Vagina (tissue), 2 donors: ENCODE measurements around the gene PRSS36.
A peak's percentile ranks its signal among the peaks of the same experiment; 100 is the strongest.

Source experiments
- POLR2A ChIP-seq, 2 donors: fragments of 450-650 bp; IDR thresholded peaks; one replicate each; pipeline ENCODE4 v1.6.1; 2017; ENCODE audit warnings: antibody characterized with exemption in 2 of 2, mild to moderate bottlenecking in 2 of 2, moderate library complexity in 2 of 2
- TF ChIP-seq, protein P1 (sequence below), 3 experiments: fragments of 450-650 bp in 2 of 3; fragments of 200-600 bp in 1 of 3; sonication (generic) in 1 of 3; IDR thresholded peaks; one replicate each; pipeline ENCODE4 v1.5.1; 2017 to 2019; ENCODE audit warnings: antibody characterized with exemption in 3 of 3, mild to moderate bottlenecking in 2 of 3, moderate library complexity in 2 of 3

DNA sequence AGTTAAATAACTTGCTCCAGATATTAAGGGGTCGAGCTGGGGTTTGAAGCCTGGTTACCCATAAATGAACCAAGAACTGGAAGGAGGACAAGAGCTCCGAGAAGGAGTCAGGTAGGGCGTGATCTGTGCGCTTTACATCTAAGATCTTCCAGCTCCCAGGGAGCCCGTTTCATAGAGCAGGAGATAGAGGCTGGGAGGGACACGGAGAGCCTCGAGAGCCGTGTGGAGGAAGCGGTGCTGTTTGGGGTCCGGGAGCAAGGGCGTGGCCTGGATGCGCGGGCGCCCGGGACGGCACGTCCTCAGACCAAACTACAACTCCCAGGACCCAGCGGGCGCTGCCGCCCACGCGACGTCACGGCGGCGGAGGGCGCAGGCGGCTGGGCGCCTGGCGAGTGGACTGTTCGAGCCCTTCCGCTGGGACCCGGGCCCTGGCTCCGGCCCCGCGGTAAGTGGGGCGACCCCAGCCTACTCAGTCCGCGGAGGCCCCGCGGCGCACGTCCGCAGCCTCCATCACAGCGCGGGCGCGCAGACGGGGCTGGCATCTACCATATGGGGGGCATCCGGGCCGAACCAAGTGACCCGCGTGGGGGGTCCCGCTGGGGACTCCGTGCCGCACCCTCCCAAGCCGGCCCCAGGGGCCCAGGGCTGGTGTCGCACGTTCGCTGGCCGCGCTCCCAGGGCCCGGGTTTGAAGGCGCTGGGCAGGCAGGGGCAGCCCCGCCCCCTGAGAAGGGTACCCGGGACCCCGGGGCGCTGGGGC is 41.7 kb downstream of the PRSS36 start, which contains the start of gene BCKDK:
- TF ChIP-seq, protein P1, sequence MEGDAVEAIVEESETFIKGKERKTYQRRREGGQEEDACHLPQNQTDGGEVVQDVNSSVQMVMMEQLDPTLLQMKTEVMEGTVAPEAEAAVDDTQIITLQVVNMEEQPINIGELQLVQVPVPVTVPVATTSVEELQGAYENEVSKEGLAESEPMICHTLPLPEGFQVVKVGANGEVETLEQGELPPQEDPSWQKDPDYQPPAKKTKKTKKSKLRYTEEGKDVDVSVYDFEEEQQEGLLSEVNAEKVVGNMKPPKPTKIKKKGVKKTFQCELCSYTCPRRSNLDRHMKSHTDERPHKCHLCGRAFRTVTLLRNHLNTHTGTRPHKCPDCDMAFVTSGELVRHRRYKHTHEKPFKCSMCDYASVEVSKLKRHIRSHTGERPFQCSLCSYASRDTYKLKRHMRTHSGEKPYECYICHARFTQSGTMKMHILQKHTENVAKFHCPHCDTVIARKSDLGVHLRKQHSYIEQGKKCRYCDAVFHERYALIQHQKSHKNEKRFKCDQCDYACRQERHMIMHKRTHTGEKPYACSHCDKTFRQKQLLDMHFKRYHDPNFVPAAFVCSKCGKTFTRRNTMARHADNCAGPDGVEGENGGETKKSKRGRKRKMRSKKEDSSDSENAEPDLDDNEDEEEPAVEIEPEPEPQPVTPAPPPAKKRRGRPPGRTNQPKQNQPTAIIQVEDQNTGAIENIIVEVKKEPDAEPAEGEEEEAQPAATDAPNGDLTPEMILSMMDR (IDR thresholded peaks at IDR 0.05), result no peak
- peak in 1 of 2 donors; percentile 45 for TF ChIP-seq POLR2A (IDR thresholded peaks at IDR 0.05)
